Fibroblast of pulmonary artery (primary cell): Measurements from ENCODE around the gene CUL2.

Source experiments
- DNase-seq: peaks from one replicate; pipeline ENCODE4 v3.0.0-alpha.2; 2010; ENCODE audit warnings: low read depth
- H3K4me3 ChIP-seq: replicated peaks from 2 replicates; pipeline ENCODE4 v1.5.1; 2011; ENCODE audit warnings: low read depth, mild to moderate bottlenecking, control low read depth, low read length, moderate library complexity
- TF ChIP-seq, protein P1 (sequence below): IDR thresholded peaks from 2 replicates; pipeline ENCODE4 v1.5.1; 2011; ENCODE audit warnings: mild to moderate bottlenecking, control low read depth, low read length, inconsistent platforms; ENCODE audit errors: missing control alignments

Gene CUL2

GRCh38 chr10:35043796-35044344, 46.3 kb downstream of the CUL2 start:
- DNase-seq = no peak
- no peak overlapping the region for H3K4me3 ChIP-seq

GRCh38 chr10:35042783-35043182, 47.4 kb downstream of the CUL2 start:
- H3K4me3 ChIP-seq = no peak overlapping the region
- TF ChIP-seq, protein P1, sequence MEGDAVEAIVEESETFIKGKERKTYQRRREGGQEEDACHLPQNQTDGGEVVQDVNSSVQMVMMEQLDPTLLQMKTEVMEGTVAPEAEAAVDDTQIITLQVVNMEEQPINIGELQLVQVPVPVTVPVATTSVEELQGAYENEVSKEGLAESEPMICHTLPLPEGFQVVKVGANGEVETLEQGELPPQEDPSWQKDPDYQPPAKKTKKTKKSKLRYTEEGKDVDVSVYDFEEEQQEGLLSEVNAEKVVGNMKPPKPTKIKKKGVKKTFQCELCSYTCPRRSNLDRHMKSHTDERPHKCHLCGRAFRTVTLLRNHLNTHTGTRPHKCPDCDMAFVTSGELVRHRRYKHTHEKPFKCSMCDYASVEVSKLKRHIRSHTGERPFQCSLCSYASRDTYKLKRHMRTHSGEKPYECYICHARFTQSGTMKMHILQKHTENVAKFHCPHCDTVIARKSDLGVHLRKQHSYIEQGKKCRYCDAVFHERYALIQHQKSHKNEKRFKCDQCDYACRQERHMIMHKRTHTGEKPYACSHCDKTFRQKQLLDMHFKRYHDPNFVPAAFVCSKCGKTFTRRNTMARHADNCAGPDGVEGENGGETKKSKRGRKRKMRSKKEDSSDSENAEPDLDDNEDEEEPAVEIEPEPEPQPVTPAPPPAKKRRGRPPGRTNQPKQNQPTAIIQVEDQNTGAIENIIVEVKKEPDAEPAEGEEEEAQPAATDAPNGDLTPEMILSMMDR = no peak
- no peak for DNase-seq

More at GRCh38 chr10:35043796-35044344, 46.3 kb downstream of the CUL2 start:
- TF ChIP-seq, protein P1 = no peak

- no peak for DNase-seq
- TF ChIP-seq, protein P1 = no peak
- H3K4me3 ChIP-seq = no peak overlapping the region
These were observed 48.6 kb downstream of the CUL2 start for GRCh38 chr10:35041502-35041879.

GRCh38 chr10:35040760-35041501, 49.2 kb downstream of the CUL2 start:
- TF ChIP-seq, protein P1 = no peak
- peak; percentile 74 for DNase-seq
- no peak overlapping the region for H3K4me3 ChIP-seq

DNA sequence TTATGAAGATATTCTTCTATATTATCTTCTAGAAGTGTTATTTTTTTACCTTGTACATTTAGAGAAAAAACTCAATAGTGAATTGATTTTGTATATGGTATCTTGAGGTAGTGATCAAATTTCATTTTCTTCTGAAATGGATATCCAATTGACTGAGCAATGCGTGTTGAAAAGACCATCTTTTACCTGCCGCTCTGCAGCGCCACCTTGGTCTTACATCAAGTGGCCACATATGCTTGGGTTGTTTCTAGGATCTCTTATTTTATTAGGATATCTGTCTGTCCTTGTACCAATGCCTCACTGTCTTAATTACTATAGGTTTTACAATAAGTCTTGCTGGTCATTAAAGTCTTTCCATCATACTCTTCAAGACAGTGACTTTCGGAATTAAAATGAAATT, 53.0 kb downstream of the CUL2 start:
- H3K4me3 ChIP-seq = no peak overlapping the region
- TF ChIP-seq, protein P1 = no peak
- DNase-seq = no peak

DNA sequence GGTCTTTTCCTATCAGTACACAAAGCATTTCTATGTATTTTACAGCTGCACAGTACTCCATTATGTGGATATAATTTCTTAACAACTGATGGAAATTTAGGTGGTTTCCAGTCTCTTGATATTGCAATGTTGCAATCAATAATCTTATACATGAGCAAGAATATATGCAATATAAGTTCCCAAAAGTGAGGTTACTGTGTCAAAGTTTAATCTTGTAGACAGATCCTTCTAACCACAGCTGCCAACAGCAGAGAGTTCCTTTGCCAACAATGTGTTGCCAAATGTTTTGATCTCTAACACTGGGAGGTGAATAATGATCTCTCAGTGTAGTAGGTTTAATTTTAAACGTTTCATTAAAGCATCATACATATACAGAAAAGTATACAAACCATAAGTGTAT, 54.5 kb downstream of the CUL2 start:
- no peak overlapping the region for H3K4me3 ChIP-seq
- peak; percentile 30 for DNase-seq
- TF ChIP-seq, protein P1 = no peak

DNA sequence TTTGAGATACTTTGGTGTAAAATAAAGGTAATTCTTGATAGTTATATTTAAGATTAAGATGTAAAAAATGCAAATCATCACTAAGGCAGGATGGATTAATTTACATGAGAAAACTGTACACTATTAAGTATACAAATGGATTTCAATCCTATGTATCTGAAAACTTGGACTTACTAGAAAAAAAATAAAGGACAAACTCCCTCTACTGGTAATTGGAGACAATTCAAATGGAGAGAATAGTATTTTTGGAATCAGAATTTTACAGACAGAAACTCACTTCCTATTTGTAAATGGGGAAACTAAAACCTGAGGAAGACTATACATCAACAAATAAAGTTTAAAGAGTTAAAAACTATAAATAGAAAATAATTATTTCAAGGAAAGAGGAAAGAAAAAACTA, 62.6 kb downstream of the CUL2 start:
- DNase-seq = peak; percentile 57
- no peak overlapping the region for H3K4me3 ChIP-seq
- TF ChIP-seq, protein P1 = peak; percentile 51
